Astrocyte (in vitro differentiated cells and primary cell): Measurements from ENCODE around the gene ACVR1. TPM values are rescaled to one million over a fixed set of nuclear protein-coding genes. Genes with fewer than 3 reads are reported as not detected.

Source experiments
- DNase-seq: peaks from one replicate; pipeline ENCODE4 v3.0.0-alpha.2; 2010; ENCODE audit warnings: low read depth
- FAIRE-seq: peaks from 2 replicates; lab custom pipeline; 2011; peaks lifted over from hg19 to GRCh38; lab: Jason Lieb, UNC
- H2AFZ ChIP-seq: 2 replicates; pipeline ENCODE4 v1.6.0; 2012; ENCODE audit warnings: low read depth, low read length, inconsistent platforms
- H3K27ac ChIP-seq: 2 replicates; pipeline ENCODE4 v1.5.1; 2011; ENCODE audit warnings: low read depth, low read length, inconsistent platforms
- H3K27me3 ChIP-seq: 2 replicates; pipeline ENCODE4 v1.6.0; 2011; ENCODE audit warnings: low read length, inconsistent platforms; ENCODE audit not compliant: insufficient read depth
- H3K36me3 ChIP-seq: 2 replicates; pipeline ENCODE4 v1.5.1; 2011; ENCODE audit warnings: low read length, inconsistent platforms; ENCODE audit not compliant: insufficient read depth
- H3K4me1 ChIP-seq: 2 replicates; pipeline ENCODE4 v1.5.1; 2011; ENCODE audit warnings: low read length, inconsistent platforms; ENCODE audit not compliant: insufficient read depth
- H3K4me2 ChIP-seq: 2 replicates; pipeline ENCODE4 v1.6.0; 2012; ENCODE audit warnings: low read length, inconsistent platforms
- H3K4me3 ChIP-seq: 2 replicates; pipeline ENCODE4 v1.5.1; 2011; ENCODE audit warnings: low read depth, mild to moderate bottlenecking, low read length, inconsistent platforms; ENCODE audit not compliant: insufficient read depth
- H3K79me2 ChIP-seq: 2 replicates; pipeline ENCODE4 v1.6.0; 2012; ENCODE audit warnings: mild to moderate bottlenecking, low read length, inconsistent platforms; ENCODE audit not compliant: insufficient read depth
- H3K9ac ChIP-seq: 2 replicates; pipeline ENCODE4 v1.6.0; 2012; ENCODE audit warnings: mild to moderate bottlenecking, low read length, inconsistent platforms
- H3K9me3 ChIP-seq: 2 replicates; pipeline ENCODE4 v1.5.1; 2012; ENCODE audit warnings: low read depth, mild to moderate bottlenecking, low read length, inconsistent platforms; ENCODE audit not compliant: insufficient read depth
- H4K20me1 ChIP-seq: 2 replicates; pipeline ENCODE4 v1.6.0; 2012; ENCODE audit warnings: low read length, inconsistent platforms; ENCODE audit not compliant: insufficient read depth
- H3K27ac Mint-ChIP-seq: one replicate; pipeline ENCODE4 v1.8.0; 2021; ENCODE audit warnings: mild to moderate bottlenecking, mixed read lengths; ENCODE audit not compliant: unreplicated experiment
- H3K27me3 Mint-ChIP-seq: one replicate; pipeline ENCODE4 v1.8.0; 2021; ENCODE audit warnings: low read depth, mixed read lengths; ENCODE audit not compliant: unreplicated experiment
- H3K36me3 Mint-ChIP-seq: one replicate; pipeline ENCODE4 v1.8.0; 2021; ENCODE audit warnings: low read depth, mixed read lengths; ENCODE audit not compliant: unreplicated experiment
- H3K4me1 Mint-ChIP-seq: one replicate; pipeline ENCODE4 v1.8.0; 2021; ENCODE audit warnings: low read depth, mixed read lengths; ENCODE audit not compliant: unreplicated experiment
- H3K4me3 Mint-ChIP-seq: one replicate; pipeline ENCODE4 v1.8.0; 2021; ENCODE audit warnings: mild to moderate bottlenecking, moderate library complexity, mixed read lengths; ENCODE audit not compliant: unreplicated experiment
- H3K9me3 Mint-ChIP-seq: one replicate; pipeline ENCODE4 v1.8.0; 2021; ENCODE audit warnings: mild to moderate bottlenecking, mixed read lengths; ENCODE audit not compliant: unreplicated experiment
- CTCF ChIP-seq: IDR thresholded peaks from 2 replicates; pipeline ENCODE4 v1.5.1; 2011; ENCODE audit warnings: low read depth, mild to moderate bottlenecking, inconsistent platforms, low read length, moderate library complexity; ENCODE audit not compliant: insufficient read depth
- EZH2 ChIP-seq: IDR thresholded peaks from 2 replicates; pipeline ENCODE4 v1.6.1; 2012; ENCODE audit warnings: mild to moderate bottlenecking, low read length, inconsistent platforms; ENCODE audit not compliant: insufficient read depth
- total RNA-seq: library from RNA; stranded (reverse); gene quantifications from 2 replicates; pipeline ENCODE4 v1.2.1, GENCODE V29; 2021

Gene ACVR1
- total RNA-seq, 1 donor from 2014 or later: 45.9 TPM

- Histone ChIP-seq H3K27ac (no peak overlapping the region), H2AFZ (no peak overlapping the region), H3K36me3 (no peaks in the 10 kb centered on the region), H3K9ac (no peak overlapping the region), H4K20me1 (peaks cover 66% of the 10 kb centered on the region), H3K4me3 (no peak overlapping the region), H3K27me3 (no peaks in the 10 kb centered on the region), H3K4me2 (peak overlapping the region; percentile 82), H3K9me3 (no peaks in the 10 kb centered on the region), H3K4me1 (peaks cover 15% of the 10 kb centered on the region), H3K79me2 (peaks cover 77% of the 10 kb centered on the region)
- H3K27me3 Mint-ChIP-seq: no peaks in the 10 kb centered on the region
- no peak overlapping the region for H3K27ac Mint-ChIP-seq
- FAIRE-seq (no peak), DNase-seq (no peak)
- peaks cover 2% of the 10 kb centered on the region for H3K36me3 Mint-ChIP-seq
- no peaks in the 10 kb centered on the region for H3K9me3 Mint-ChIP-seq
- TF ChIP-seq EZH2: no peak
- TF ChIP-seq CTCF: no peak
- H3K4me3 Mint-ChIP-seq: no peak overlapping the region
- peaks cover 34% of the 10 kb centered on the region for H3K4me1 Mint-ChIP-seq
These were observed 3.3 kb downstream of the ACVR1 start for GRCh38 chr2:157872791-157873190.

GRCh38 chr2:157871415-157871814, 4.7 kb downstream of the ACVR1 start:
- no peaks in the 10 kb centered on the region for H3K36me3 ChIP-seq
- no peaks in the 10 kb centered on the region for H3K9me3 ChIP-seq
- no peak overlapping the region for H3K4me3 ChIP-seq
- H2AFZ ChIP-seq: no peak overlapping the region
- no peak overlapping the region for H3K27ac ChIP-seq
- H3K4me1 ChIP-seq: peaks cover 17% of the 10 kb centered on the region
- H3K9me3 Mint-ChIP-seq: no peaks in the 10 kb centered on the region
- H3K79me2 ChIP-seq: peaks cover 90% of the 10 kb centered on the region
- peaks cover 38% of the 10 kb centered on the region for H3K4me1 Mint-ChIP-seq
- H3K27ac Mint-ChIP-seq: no peak overlapping the region
- DNase-seq (peak; percentile 22), FAIRE-seq (no peak)
- TF ChIP-seq EZH2: no peak
- TF ChIP-seq CTCF: no peak
- H3K9ac ChIP-seq: no peak overlapping the region
- no peaks in the 10 kb centered on the region for H3K27me3 Mint-ChIP-seq
- peaks cover 79% of the 10 kb centered on the region for H4K20me1 ChIP-seq
- no peak overlapping the region for H3K4me3 Mint-ChIP-seq
- no peaks in the 10 kb centered on the region for H3K27me3 ChIP-seq
- H3K36me3 Mint-ChIP-seq: peaks cover 2% of the 10 kb centered on the region
- no peak overlapping the region for H3K4me2 ChIP-seq

- no peak overlapping the region for H3K9ac ChIP-seq
- H3K27me3 ChIP-seq: no peaks in the 10 kb centered on the region
- Mint-ChIP-seq H3K36me3 (peaks cover 2% of the 10 kb centered on the region), H3K27me3 (no peaks in the 10 kb centered on the region), H3K4me1 (peaks cover 39% of the 10 kb centered on the region), H3K9me3 (no peaks in the 10 kb centered on the region), H3K4me3 (no peak overlapping the region), H3K27ac (no peak overlapping the region)
- H3K4me3 ChIP-seq: no peak overlapping the region
- DNase-seq (peak; percentile 25), FAIRE-seq (no peak)
- no peaks in the 10 kb centered on the region for H3K36me3 ChIP-seq
- peaks cover 11% of the 10 kb centered on the region for H3K4me1 ChIP-seq
- H2AFZ ChIP-seq: no peak overlapping the region
- TF ChIP-seq EZH2 (no peak), CTCF (no peak)
- H3K4me2 ChIP-seq: peak overlapping the region; percentile 10
- peaks cover 89% of the 10 kb centered on the region for H4K20me1 ChIP-seq
- no peaks in the 10 kb centered on the region for H3K9me3 ChIP-seq
- H3K79me2 ChIP-seq: peaks cover 98% of the 10 kb centered on the region
- no peak overlapping the region for H3K27ac ChIP-seq
These were observed 7.1 kb downstream of the ACVR1 start for GRCh38 chr2:157868993-157869392.
